ENCODE measurements around the gene RGL3.
"Not testable (repeated sequence)": the region's sequence is repeated elsewhere in the genome, so short reads cannot be mapped to it uniquely, and the experiment has no call there.

Gene RGL3

GRCh38 chr19:11416346-11417052 is 2.6 kb downstream of the RGL3 start:
- DNase-seq: no peak

- DNase-seq: no peak
Measured at GRCh38 chr19:11414544-11414943, 4.6 kb downstream of the RGL3 start.

GRCh38 chr19:11410682-11411081 is 8.4 kb downstream of the RGL3 start:
- DNase-seq: no peak

- no peak for DNase-seq
Measured at GRCh38 chr19:11408591-11408990, 10.5 kb downstream of the RGL3 start.

GRCh38 chr19:11406703-11407236 is 12.3 kb downstream of the RGL3 start:
- DNase-seq: not testable (repeated sequence)

GRCh38 chr19:11405846-11406643 is 13.1 kb downstream of the RGL3 start:
- DNase-seq: no peak

- DNase-seq: no peak
Measured at GRCh38 chr19:11404588-11405222, 14.4 kb downstream of the RGL3 start.

GRCh38 chr19:11401808-11402543 is 17.1 kb downstream of the RGL3 start:
- DNase-seq: no peak

GRCh38 chr19:11400798-11401197 is 18.3 kb downstream of the RGL3 start:
- DNase-seq: no peak

- DNase-seq: no peak
Measured at GRCh38 chr19:11399667-11400066, 19.4 kb downstream of the RGL3 start.

GRCh38 chr19:11397089-11397610 is 22.0 kb downstream of the RGL3 start:
- DNase-seq: no peak

GRCh38 chr19:11390933-11391680 is 28.0 kb downstream of the RGL3 start:
- DNase-seq: no peak

- no peak for DNase-seq
Measured at GRCh38 chr19:11390359-11390758, 28.8 kb downstream of the RGL3 start.

GRCh38 chr19:11387162-11388034 is 31.7 kb downstream of the RGL3 start:
- DNase-seq: no peak

- no peak for DNase-seq
Measured at GRCh38 chr19:11384778-11385129, 34.4 kb downstream of the RGL3 start.

- DNase-seq: no peak
Measured at GRCh38 chr19:11383706-11384048, 35.4 kb downstream of the RGL3 start.

- no peak for DNase-seq
Measured at GRCh38 chr19:11382898-11383705, 36.0 kb downstream of the RGL3 start.

- DNase-seq: peak; percentile 89
Measured at GRCh38 chr19:11380653-11381537, 38.2 kb downstream of the RGL3 start.

- DNase-seq: no peak
Measured at GRCh38 chr19:11379857-11380350, 39.2 kb downstream of the RGL3 start.

Measured in NCI-H1048 (cell line).